IMR-90 (cell line): ENCODE results near the gene PRKCE. TPM values are rescaled to one million over a fixed set of nuclear protein-coding genes. Genes with fewer than 3 reads are reported as not detected.

Experiments used
- ATAC-seq: fragments of 200-7000 bp; cut with Tn5 transposase; 2 replicates; pipeline ENCODE4 v1.9.1; 2020; ENCODE audit warnings: low read depth, mild to moderate bottlenecking, moderate library complexity
- BruUV-seq: library from RNA; stranded (reverse); fragments of 400-500 nt; replicated peaks from 2 replicates; lab custom pipeline; 2021; lab: Mats Ljungman, UMichigan
- CTCF ChIA-PET: fragments of 300-600 bp; formaldehyde crosslinking; extraction: SDS; loops from one replicate; lab custom pipeline; 2021; ENCODE audit warnings: antibody characterized with exemption; lab: Yijun Ruan, JAX
- POLR2A ChIA-PET: fragments of 300-600 bp; sonication (Branson Sonifier 250); formaldehyde crosslinking; loops from one replicate; lab custom pipeline; 2022; ENCODE audit warnings: antibody characterized with exemption; ENCODE audit not compliant: unreplicated experiment; lab: Charles Lee
- DNase-seq: peaks from one replicate; pipeline ENCODE4 v3.0.0; 2013
- H2AFZ ChIP-seq: replicated peaks from 2 replicates; pipeline ENCODE3; 2013; ENCODE audit warnings: low read length, mild to moderate bottlenecking; ENCODE audit not compliant: poor library complexity
- H2AK5ac ChIP-seq: 2 replicates; pipeline ENCODE4 v1.6.1; 2013; ENCODE audit warnings: low read depth, low read length, inconsistent platforms
- H2AK9ac ChIP-seq: replicated peaks from 2 replicates; pipeline ENCODE3; 2013; ENCODE audit warnings: mild to moderate bottlenecking, low read depth, low read length, moderate library complexity; ENCODE audit not compliant: poor library complexity
- H2BK120ac ChIP-seq: 2 replicates; pipeline ENCODE4 v1.6.1; 2013; ENCODE audit warnings: low read depth, low read length, inconsistent platforms
- H2BK15ac ChIP-seq: 3 replicates; pipeline ENCODE4 v1.6.1; 2013; ENCODE audit warnings: low read depth, low read length, inconsistent platforms
- H2BK20ac ChIP-seq: 2 replicates; pipeline ENCODE4 v1.6.1; 2013; ENCODE audit warnings: low read depth, mild to moderate bottlenecking, inconsistent platforms, low read length, moderate library complexity
- H2BK5ac ChIP-seq: 2 replicates; pipeline ENCODE4 v1.6.1; 2013; ENCODE audit warnings: mild to moderate bottlenecking, low read depth, low read length, inconsistent platforms; ENCODE audit not compliant: poor library complexity, severe bottlenecking
- H3K14ac ChIP-seq: replicated peaks from 2 replicates; pipeline ENCODE4 v1.6.1; 2013; ENCODE audit warnings: low read depth, low read length, inconsistent platforms
- H3K18ac ChIP-seq: 2 replicates; pipeline ENCODE4 v1.6.1; 2013; ENCODE audit warnings: low read depth, low read length, control low read depth
- H3K23ac ChIP-seq: 2 replicates; pipeline ENCODE4 v1.6.1; 2013; ENCODE audit warnings: low read depth, low read length, inconsistent platforms
- H3K27ac ChIP-seq: 2 replicates; pipeline ENCODE4 v1.5.1; 2013; ENCODE audit warnings: mild to moderate bottlenecking, control low read depth, low read length; ENCODE audit not compliant: insufficient read depth
- H3K27me3 ChIP-seq: 2 replicates; pipeline ENCODE4 v1.6.1; 2013; ENCODE audit warnings: low read length; ENCODE audit not compliant: control insufficient read depth, insufficient read depth
- H3K36me3 ChIP-seq: 2 replicates; pipeline ENCODE4 v1.6.1; 2013; ENCODE audit warnings: low read length, mixed read lengths; ENCODE audit not compliant: control insufficient read depth, insufficient read depth
- H3K4ac ChIP-seq: 2 replicates; pipeline ENCODE4 v1.6.1; 2013; ENCODE audit warnings: low read depth, low read length, inconsistent platforms
- H3K4me1 ChIP-seq: 2 replicates; pipeline ENCODE4 v1.6.1; 2013; ENCODE audit warnings: low read length, mixed read lengths; ENCODE audit not compliant: control insufficient read depth, insufficient read depth
- H3K4me2 ChIP-seq: 2 replicates; pipeline ENCODE4 v1.6.1; 2013; ENCODE audit warnings: low read depth, mild to moderate bottlenecking, control low read depth, low read length, moderate library complexity
- H3K4me3 ChIP-seq: 2 replicates; pipeline ENCODE4 v1.5.1; 2013; ENCODE audit warnings: low read depth, mild to moderate bottlenecking, control low read depth, low read length, moderate library complexity; ENCODE audit not compliant: insufficient read depth
- H3K56ac ChIP-seq: 2 replicates; pipeline ENCODE4 v1.6.1; 2013; ENCODE audit warnings: low read length, inconsistent platforms; ENCODE audit not compliant: insufficient read depth; ENCODE audit errors: extremely low read depth
- H3K79me1 ChIP-seq, 2 experiments: 2 replicates each; pipeline ENCODE4 v1.6.1; 2013; ENCODE audit warnings: low read length in 2 of 2, inconsistent platforms in 1 of 2, low read depth in 1 of 2
- H3K9ac ChIP-seq: 2 replicates; pipeline ENCODE4 v1.6.1; 2013; ENCODE audit warnings: low read depth, low read length, control low read depth
- H3K9me1 ChIP-seq: 2 replicates; pipeline ENCODE4 v1.6.1; 2013; ENCODE audit warnings: low read length, inconsistent platforms; ENCODE audit not compliant: insufficient read depth
- H3K9me3 ChIP-seq: 2 replicates; pipeline ENCODE4 v1.6.1; 2013; ENCODE audit warnings: low read length; ENCODE audit not compliant: control insufficient read depth, insufficient read depth
- H4K20me1 ChIP-seq: 2 replicates; pipeline ENCODE4 v1.6.1; 2013; ENCODE audit warnings: low read length, inconsistent platforms; ENCODE audit not compliant: insufficient read depth
- H4K5ac ChIP-seq: 2 replicates; pipeline ENCODE4 v1.6.1; 2013; ENCODE audit warnings: mild to moderate bottlenecking, low read depth, low read length, control low read depth
- H4K8ac ChIP-seq, 2 experiments: 2 replicates each; pipeline ENCODE4 v1.6.1; 2013; ENCODE audit warnings: low read depth in 2 of 2, low read length in 2 of 2, control low read depth in 1 of 2, inconsistent platforms in 1 of 2
- H4K91ac ChIP-seq: 2 replicates; pipeline ENCODE4 v1.6.1; 2013; ENCODE audit warnings: low read depth, low read length, inconsistent platforms; ENCODE audit not compliant: insufficient read depth
- BHLHE40 ChIP-seq: fragments of 150-350 bp; IDR thresholded peaks from 2 replicates; pipeline ENCODE4 v1.6.1; 2016; ENCODE audit warnings: mild to moderate bottlenecking, low read depth, low read length
- CEBPB ChIP-seq: IDR thresholded peaks from 2 replicates; pipeline ENCODE4 v1.6.1; 2012; ENCODE audit warnings: low read depth, low read length, improper control_type of control experiment
- CHD1 ChIP-seq: IDR thresholded peaks from 2 replicates; pipeline ENCODE4 v1.6.1; 2012; ENCODE audit warnings: low read depth, low read length, improper control_type of control experiment
- FOS ChIP-seq: fragments of 150-350 bp; IDR thresholded peaks from 2 replicates; pipeline ENCODE4 v1.6.1; 2016; ENCODE audit warnings: low read depth, low read length
- MXI1 ChIP-seq: IDR thresholded peaks from 2 replicates; pipeline ENCODE4 v1.6.1; 2012; ENCODE audit warnings: low read depth, mild to moderate bottlenecking, low read length, moderate library complexity, borderline replicate concordance
- NFE2L2 ChIP-seq: fragments of 150-350 bp; IDR thresholded peaks from 2 replicates; pipeline ENCODE4 v1.6.1; 2016; ENCODE audit warnings: low read depth, mild to moderate bottlenecking, low read length
- POLR2A ChIP-seq: IDR thresholded peaks from 2 replicates; pipeline ENCODE4 v1.6.1; 2012; ENCODE audit warnings: mild to moderate bottlenecking, low read depth, low read length
- RAD21 ChIP-seq: IDR thresholded peaks from 2 replicates; pipeline ENCODE4 v1.6.1; 2012; ENCODE audit warnings: low read length, improper control_type of control experiment
- RFX5 ChIP-seq: IDR thresholded peaks from 2 replicates; pipeline ENCODE4 v1.8.0; 2012; ENCODE audit warnings: low read depth, mild to moderate bottlenecking, low read length, moderate library complexity
- USF2 ChIP-seq: fragments of 150-350 bp; IDR thresholded peaks from 2 replicates; pipeline ENCODE4 v1.6.1; 2017; ENCODE audit warnings: mild to moderate bottlenecking, antibody characterized with exemption, low read length, low read depth
- WGBS, 2 experiments: methylation state at CpG; one replicate each; pipeline versions ENCODE4 v1.1.5 to v1.1.7; 2013; ENCODE audit warnings: missing lambda C conversion rate in 2 of 2; ENCODE audit not compliant: insufficient read length in 1 of 2; ENCODE audit errors: extremely low coverage in 2 of 2; 5-methylcytosine and 5-hydroxymethylcytosine counted together
- dilution Hi-C: fragments of 300-500 bp; cut with HindIII; formaldehyde crosslinking; loops from one replicate; pipeline ENCODE4 v1.14.3; 2018; ENCODE audit warnings: low sequenced_read_pairs; ENCODE audit not compliant: unreplicated experiment
- in situ Hi-C: fragments of 300-500 bp; cut with MboI; formaldehyde crosslinking; loops from 3 replicates; pipeline ENCODE4 v1.14.3; 2019; ENCODE audit warnings: low sequenced_read_pairs, inconsistent platforms, mixed read lengths
- intact Hi-C: fragments of 100-400 bp; cut with micrococcal nuclease; formaldehyde crosslinking; loops from 2 replicates; pipeline ENCODE4 v1.10.0; 2022
- polyA plus RNA-seq, 3 experiments: library from polyadenylated mRNA; depleted of rRNA; stranded (reverse); fragments of >200 nt; gene quantifications; 2 replicates each; pipeline ENCODE4 v1.2.3, GENCODE V29; 2012; ENCODE audit warnings: low replicate concordance in 1 of 3
- total RNA-seq: library from RNA; depleted of rRNA; stranded (reverse); fragments of >200 nt; gene quantifications from 2 replicates; pipeline ENCODE4 v1.2.3, GENCODE V29; 2012
- TF ChIP-seq, protein P1 (sequence below): conservative IDR thresholded peaks from 2 replicates; pipeline ENCODE4 v1.5.1; 2012; ENCODE audit warnings: mild to moderate bottlenecking, low read depth, low read length, improper control_type of control experiment

Gene PRKCE
- total and polyA plus RNA-seq, 2 of the 4 experiments (the other 2 are of a cell fraction), result 8.1 to 32.4 TPM

- no peak for DNase-seq
- WGBS, 2 experiments, result 50% methylated on average over 1 of the region's 5 CpGs; no CpG with 5 or more reads in 1 of the 2 experiments
- peaks cover 5% of the 10 kb centered on the region for H3K4me1 ChIP-seq
- no peaks in the 10 kb centered on the region for H4K20me1 ChIP-seq
- H2BK5ac ChIP-seq, result no peak overlapping the region
- H3K4me2 ChIP-seq, result no peak overlapping the region
- H3K27me3 ChIP-seq, result no peaks in the 10 kb centered on the region
- no peak overlapping the region for H2AFZ ChIP-seq
- no TSS peak for BruUV-seq
- peak overlapping the region; percentile 14; the same call in 1 of the 2 replicates for H4K91ac ChIP-seq
- in situ Hi-C loops (no loop called here), dilution Hi-C loops (no loop called here), intact Hi-C loops (loop anchor here (5.0 kb wide), 1 partner anchor 64 kb away; no protein-coding TSS in a partner anchor)
- no peak overlapping the region for H3K56ac ChIP-seq
- H2BK15ac ChIP-seq, result no peak overlapping the region
- H3K9ac ChIP-seq, result no peak overlapping the region
- no peak overlapping the region for H2BK120ac ChIP-seq
- no peak overlapping the region for H4K8ac ChIP-seq
- no peak overlapping the region; the same call in 1 of the 2 replicates for H3K18ac ChIP-seq
- no peak overlapping the region for H3K4ac ChIP-seq
- peak; percentile 21 for ATAC-seq
- H3K79me1 ChIP-seq, result peaks cover 0 to 13% of the 10 kb centered on the region in 2 experiments; a peak in 1 of 4 replicates
- no peaks in the 10 kb centered on the region for H3K36me3 ChIP-seq
- H3K9me3 ChIP-seq, result no peaks in the 10 kb centered on the region
- POLR2A ChIA-PET, result no interaction called here
- peaks cover 18% of the 10 kb centered on the region; the same call in 1 of the 2 replicates for H3K9me1 ChIP-seq
- TF ChIP-seq RFX5 (no peak), CHD1 (no peak), MXI1 (no peak), POLR2A (no peak), NFE2L2 (no peak), BHLHE40 (no peak), RAD21 (no peak), FOS (no peak), USF2 (no peak), CEBPB (no peak)
- TF ChIP-seq, protein P1, sequence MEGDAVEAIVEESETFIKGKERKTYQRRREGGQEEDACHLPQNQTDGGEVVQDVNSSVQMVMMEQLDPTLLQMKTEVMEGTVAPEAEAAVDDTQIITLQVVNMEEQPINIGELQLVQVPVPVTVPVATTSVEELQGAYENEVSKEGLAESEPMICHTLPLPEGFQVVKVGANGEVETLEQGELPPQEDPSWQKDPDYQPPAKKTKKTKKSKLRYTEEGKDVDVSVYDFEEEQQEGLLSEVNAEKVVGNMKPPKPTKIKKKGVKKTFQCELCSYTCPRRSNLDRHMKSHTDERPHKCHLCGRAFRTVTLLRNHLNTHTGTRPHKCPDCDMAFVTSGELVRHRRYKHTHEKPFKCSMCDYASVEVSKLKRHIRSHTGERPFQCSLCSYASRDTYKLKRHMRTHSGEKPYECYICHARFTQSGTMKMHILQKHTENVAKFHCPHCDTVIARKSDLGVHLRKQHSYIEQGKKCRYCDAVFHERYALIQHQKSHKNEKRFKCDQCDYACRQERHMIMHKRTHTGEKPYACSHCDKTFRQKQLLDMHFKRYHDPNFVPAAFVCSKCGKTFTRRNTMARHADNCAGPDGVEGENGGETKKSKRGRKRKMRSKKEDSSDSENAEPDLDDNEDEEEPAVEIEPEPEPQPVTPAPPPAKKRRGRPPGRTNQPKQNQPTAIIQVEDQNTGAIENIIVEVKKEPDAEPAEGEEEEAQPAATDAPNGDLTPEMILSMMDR, result no peak
- CTCF ChIA-PET, result interaction anchor here (0.7 kb wide), 1 partner anchor 158 kb away, joined by 3 read pairs; no protein-coding TSS in a partner anchor
- no peak overlapping the region; the same call in 1 of the 2 replicates for H4K5ac ChIP-seq
- peak overlapping the region; percentile 42; the same call in 1 of the 2 replicates for H3K27ac ChIP-seq
- no peak overlapping the region for H2AK5ac ChIP-seq
- no peak overlapping the region for H2AK9ac ChIP-seq
- H3K4me3 ChIP-seq, result no peak overlapping the region
- H2BK20ac ChIP-seq, result no peak overlapping the region
- no peak overlapping the region for H3K14ac ChIP-seq
- no peak overlapping the region for H3K23ac ChIP-seq
Measured at GRCh38 chr2:46136481-46136880, 485.0 kb downstream of the PRKCE start.
